ENCODE results near the gene CNN2. TPM values are rescaled to one million over a fixed set of nuclear protein-coding genes. Genes with fewer than 3 reads are reported as not detected.

CNN2 gene
- total and polyA plus RNA-seq, 4 donors = 10.1 to 38.4 (median 26.8) TPM

DNA sequence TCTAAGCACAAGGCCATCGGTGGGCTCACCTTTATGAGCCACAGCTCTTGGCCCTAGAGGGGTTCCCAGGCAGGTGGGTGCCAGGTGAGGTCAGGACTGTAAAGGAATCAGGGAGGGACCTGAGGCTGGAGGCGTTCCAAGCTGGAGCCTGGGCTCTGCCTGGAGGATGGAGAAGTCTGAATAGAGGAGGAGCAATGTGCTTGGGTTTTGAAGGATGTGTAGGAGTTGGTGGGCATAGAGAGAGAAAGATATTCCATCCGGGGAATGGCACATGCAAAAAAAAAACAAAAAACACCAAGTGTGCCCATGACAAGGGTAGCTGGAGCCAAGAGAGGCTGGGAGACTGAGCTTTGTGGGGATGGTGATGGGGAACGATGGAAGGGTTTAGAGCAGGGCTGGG is 23.8 kb upstream of the CNN2 start:
- Histone ChIP-seq H3K9ac (ENCODE audit: low read depth in 1 of 2, low read length in 2 of 2) (no peak overlapping the region), H3K9me3 (ENCODE audit: control insufficient read depth in 4 of 4, low read length in 3 of 4) (no peaks in the 10 kb centered on the region), H3K27ac (ENCODE audit: low read depth in 1 of 2, low read length in 2 of 2) (no peak overlapping the region), H3K27me3 (ENCODE audit: control insufficient read depth in 4 of 4, insufficient read depth in 4 of 4, low read length in 3 of 4) (peaks cover 0 to 4% (median 3%) of the 10 kb centered on the region in 4 donors), H3K4me3 (ENCODE audit: low read depth in 1 of 3, low read length in 3 of 3) (no peak overlapping the region), H3K4me1 (ENCODE audit: control insufficient read depth in 4 of 4, insufficient read depth in 4 of 4, low read length in 3 of 4) (peaks cover 0 to 10% (median 4%) of the 10 kb centered on the region in 4 donors), H3K36me3 (ENCODE audit: control insufficient read depth in 4 of 4, insufficient read depth in 3 of 4, low read depth in 1 of 4, low read length in 3 of 4) (no peaks in the 10 kb centered on the region)
- DNase-seq (ENCODE audit: low spot score) = no peak
- WGBS = 72% methylated on average over 4 of the region's 4 CpGs
- no peak for TF ChIP-seq JUND (IDR thresholded peaks at IDR 0.05)
- TF ChIP-seq, protein P1, sequence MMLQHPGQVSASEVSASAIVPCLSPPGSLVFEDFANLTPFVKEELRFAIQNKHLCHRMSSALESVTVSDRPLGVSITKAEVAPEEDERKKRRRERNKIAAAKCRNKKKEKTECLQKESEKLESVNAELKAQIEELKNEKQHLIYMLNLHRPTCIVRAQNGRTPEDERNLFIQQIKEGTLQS (IDR thresholded peaks at IDR 0.05) = no peak
- TF ChIP-seq, protein P2, sequence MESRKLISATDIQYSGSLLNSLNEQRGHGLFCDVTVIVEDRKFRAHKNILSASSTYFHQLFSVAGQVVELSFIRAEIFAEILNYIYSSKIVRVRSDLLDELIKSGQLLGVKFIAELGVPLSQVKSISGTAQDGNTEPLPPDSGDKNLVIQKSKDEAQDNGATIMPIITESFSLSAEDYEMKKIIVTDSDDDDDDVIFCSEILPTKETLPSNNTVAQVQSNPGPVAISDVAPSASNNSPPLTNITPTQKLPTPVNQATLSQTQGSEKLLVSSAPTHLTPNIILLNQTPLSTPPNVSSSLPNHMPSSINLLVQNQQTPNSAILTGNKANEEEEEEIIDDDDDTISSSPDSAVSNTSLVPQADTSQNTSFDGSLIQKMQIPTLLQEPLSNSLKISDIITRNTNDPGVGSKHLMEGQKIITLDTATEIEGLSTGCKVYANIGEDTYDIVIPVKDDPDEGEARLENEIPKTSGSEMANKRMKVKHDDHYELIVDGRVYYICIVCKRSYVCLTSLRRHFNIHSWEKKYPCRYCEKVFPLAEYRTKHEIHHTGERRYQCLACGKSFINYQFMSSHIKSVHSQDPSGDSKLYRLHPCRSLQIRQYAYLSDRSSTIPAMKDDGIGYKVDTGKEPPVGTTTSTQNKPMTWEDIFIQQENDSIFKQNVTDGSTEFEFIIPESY (IDR thresholded peaks at IDR 0.05) = no peak

DNA sequence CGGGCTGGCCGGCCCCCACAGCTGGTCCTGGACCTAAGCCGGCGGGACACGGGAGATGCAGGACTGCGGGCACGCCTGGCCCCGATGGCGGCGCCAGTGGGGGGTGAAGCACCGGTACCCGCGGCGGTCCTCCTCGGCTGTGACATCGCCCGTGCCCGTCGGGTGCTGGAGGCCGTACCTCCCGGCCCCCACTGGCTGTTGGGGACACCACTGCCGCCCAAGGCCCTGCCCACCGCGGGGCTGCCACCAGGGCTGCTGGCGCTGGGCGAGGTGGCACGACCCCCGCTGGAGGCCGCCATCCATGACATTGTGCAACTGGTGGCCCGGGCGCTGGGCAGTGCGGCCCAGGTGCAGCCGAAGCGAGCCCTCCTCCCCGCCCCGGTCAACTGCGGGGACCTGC is 23.1 kb upstream of the CNN2 start:
- 82% methylated on average over 37 of the region's 37 CpGs for WGBS
- Histone ChIP-seq H3K27me3 (ENCODE audit: control insufficient read depth in 4 of 4, insufficient read depth in 4 of 4, low read length in 3 of 4) (peaks cover 0 to 4% (median 3%) of the 10 kb centered on the region in 4 donors), H3K36me3 (ENCODE audit: control insufficient read depth in 4 of 4, insufficient read depth in 3 of 4, low read depth in 1 of 4, low read length in 3 of 4) (no peaks in the 10 kb centered on the region), H3K9ac (ENCODE audit: low read depth in 1 of 2, low read length in 2 of 2) (no peak overlapping the region), H3K4me1 (ENCODE audit: control insufficient read depth in 4 of 4, insufficient read depth in 4 of 4, low read length in 3 of 4) (peaks cover 0 to 10% (median 4%) of the 10 kb centered on the region in 4 donors), H3K4me3 (ENCODE audit: low read depth in 1 of 3, low read length in 3 of 3) (no peak overlapping the region), H3K9me3 (ENCODE audit: control insufficient read depth in 4 of 4, low read length in 3 of 4) (no peaks in the 10 kb centered on the region), H3K27ac (ENCODE audit: low read depth in 1 of 2, low read length in 2 of 2) (no peak overlapping the region)
- DNase-seq (ENCODE audit: low spot score) = no peak
- TF ChIP-seq, protein P3, sequence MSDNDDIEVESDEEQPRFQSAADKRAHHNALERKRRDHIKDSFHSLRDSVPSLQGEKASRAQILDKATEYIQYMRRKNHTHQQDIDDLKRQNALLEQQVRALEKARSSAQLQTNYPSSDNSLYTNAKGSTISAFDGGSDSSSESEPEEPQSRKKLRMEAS (IDR thresholded peaks at IDR 0.05) = no peak
- TF ChIP-seq RXRA (IDR thresholded peaks at IDR 0.05) (no peak), EGR1 (IDR thresholded peaks at IDR 0.05; ENCODE audit: low read depth in 2 of 2) (no peak), HNF4A (conservative IDR thresholded peaks at IDR 0.05) (no peak), FOXA1 (IDR thresholded peaks at IDR 0.05) (no peak), JUND (IDR thresholded peaks at IDR 0.05) (no peak), FOXA2 (IDR thresholded peaks at IDR 0.05) (no peak), RAD21 (IDR thresholded peaks at IDR 0.05) (no peak), GABPA (IDR thresholded peaks at IDR 0.05 in 1 of 2, conservative IDR thresholded peaks at IDR 0.05 in 1 of 2) (no peak), NR2F2 (IDR thresholded peaks at IDR 0.05) (no peak), YY1 (IDR thresholded peaks at IDR 0.05) (no peak), SP1 (IDR thresholded peaks at IDR 0.05) (no peak), TAF1 (conservative IDR thresholded peaks at IDR 0.05) (no peak), HNF4G (IDR thresholded peaks at IDR 0.05) (no peak)
- TF ChIP-seq, protein P4, sequence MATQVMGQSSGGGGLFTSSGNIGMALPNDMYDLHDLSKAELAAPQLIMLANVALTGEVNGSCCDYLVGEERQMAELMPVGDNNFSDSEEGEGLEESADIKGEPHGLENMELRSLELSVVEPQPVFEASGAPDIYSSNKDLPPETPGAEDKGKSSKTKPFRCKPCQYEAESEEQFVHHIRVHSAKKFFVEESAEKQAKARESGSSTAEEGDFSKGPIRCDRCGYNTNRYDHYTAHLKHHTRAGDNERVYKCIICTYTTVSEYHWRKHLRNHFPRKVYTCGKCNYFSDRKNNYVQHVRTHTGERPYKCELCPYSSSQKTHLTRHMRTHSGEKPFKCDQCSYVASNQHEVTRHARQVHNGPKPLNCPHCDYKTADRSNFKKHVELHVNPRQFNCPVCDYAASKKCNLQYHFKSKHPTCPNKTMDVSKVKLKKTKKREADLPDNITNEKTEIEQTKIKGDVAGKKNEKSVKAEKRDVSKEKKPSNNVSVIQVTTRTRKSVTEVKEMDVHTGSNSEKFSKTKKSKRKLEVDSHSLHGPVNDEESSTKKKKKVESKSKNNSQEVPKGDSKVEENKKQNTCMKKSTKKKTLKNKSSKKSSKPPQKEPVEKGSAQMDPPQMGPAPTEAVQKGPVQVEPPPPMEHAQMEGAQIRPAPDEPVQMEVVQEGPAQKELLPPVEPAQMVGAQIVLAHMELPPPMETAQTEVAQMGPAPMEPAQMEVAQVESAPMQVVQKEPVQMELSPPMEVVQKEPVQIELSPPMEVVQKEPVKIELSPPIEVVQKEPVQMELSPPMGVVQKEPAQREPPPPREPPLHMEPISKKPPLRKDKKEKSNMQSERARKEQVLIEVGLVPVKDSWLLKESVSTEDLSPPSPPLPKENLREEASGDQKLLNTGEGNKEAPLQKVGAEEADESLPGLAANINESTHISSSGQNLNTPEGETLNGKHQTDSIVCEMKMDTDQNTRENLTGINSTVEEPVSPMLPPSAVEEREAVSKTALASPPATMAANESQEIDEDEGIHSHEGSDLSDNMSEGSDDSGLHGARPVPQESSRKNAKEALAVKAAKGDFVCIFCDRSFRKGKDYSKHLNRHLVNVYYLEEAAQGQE (IDR thresholded peaks at IDR 0.05) = no peak
- TF ChIP-seq, protein P2 (IDR thresholded peaks at IDR 0.05) = no peak
- TF ChIP-seq, protein P1 (IDR thresholded peaks at IDR 0.05) = no peak
- TF ChIP-seq, protein P5, sequence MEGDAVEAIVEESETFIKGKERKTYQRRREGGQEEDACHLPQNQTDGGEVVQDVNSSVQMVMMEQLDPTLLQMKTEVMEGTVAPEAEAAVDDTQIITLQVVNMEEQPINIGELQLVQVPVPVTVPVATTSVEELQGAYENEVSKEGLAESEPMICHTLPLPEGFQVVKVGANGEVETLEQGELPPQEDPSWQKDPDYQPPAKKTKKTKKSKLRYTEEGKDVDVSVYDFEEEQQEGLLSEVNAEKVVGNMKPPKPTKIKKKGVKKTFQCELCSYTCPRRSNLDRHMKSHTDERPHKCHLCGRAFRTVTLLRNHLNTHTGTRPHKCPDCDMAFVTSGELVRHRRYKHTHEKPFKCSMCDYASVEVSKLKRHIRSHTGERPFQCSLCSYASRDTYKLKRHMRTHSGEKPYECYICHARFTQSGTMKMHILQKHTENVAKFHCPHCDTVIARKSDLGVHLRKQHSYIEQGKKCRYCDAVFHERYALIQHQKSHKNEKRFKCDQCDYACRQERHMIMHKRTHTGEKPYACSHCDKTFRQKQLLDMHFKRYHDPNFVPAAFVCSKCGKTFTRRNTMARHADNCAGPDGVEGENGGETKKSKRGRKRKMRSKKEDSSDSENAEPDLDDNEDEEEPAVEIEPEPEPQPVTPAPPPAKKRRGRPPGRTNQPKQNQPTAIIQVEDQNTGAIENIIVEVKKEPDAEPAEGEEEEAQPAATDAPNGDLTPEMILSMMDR (IDR thresholded peaks at IDR 0.05; ENCODE audit: low read depth, low read length, missing input control) = no peak

All from liver (tissue), 9 donors.